Measurements from ENCODE around the gene HPCAL1.

GRCh38 chr2:10292033-10292432 lies 10.7 kb upstream of the HPCAL1 start:
- TF ChIP-seq POLR2A (IDR thresholded peaks at IDR 0.05): no peak
- TF ChIP-seq CTCF (IDR thresholded peaks at IDR 0.05): no peak

Data from lower leg skin (tissue), 3 donors.